ENCODE results near the gene EGR1.

The EGR1 gene

DNA sequence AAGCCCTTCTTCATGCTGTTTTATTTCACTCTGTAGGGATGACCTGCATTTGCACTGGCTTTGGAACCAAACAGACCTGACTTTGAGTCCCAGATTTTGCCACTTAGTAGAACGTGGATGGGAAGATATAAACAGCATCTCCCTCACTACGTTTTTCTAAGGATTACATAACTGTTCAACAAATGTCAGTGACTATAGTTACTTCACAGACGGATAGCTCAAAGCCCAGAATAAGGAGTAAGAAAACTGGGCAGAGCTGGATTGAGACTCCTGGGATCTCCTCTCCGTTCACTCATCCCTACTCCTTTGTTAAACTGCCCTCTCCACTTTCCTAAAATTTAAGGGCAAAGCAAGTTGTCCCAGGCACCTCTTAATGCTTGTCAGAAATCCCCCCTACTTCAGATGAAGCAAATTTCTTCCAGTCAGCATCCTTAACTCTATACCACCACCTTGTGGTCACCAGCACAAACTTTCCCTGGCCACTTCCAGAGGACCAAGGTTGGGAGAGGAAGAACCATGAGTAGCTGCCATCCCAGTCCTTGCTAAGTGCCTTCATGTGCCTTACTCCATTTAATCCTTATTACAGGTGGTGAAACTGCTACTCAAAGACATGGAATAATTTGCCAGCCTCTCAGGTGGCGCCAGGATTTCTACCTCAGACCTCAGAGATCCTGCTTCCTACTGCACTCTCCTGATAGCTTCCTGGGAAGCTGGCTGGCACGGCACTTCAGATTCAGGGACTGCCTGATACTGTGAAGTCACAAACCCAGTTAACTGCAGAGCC is 38.4 kb downstream of the EGR1 start:
- TF ChIP-seq GATA2 (IDR thresholded peaks at IDR 0.05; ENCODE audit: low read depth, low read length) (no peak), GATA3 (IDR thresholded peaks at IDR 0.05; ENCODE audit: low read depth, low read length) (no peak)

GRCh38 chr5:138504799-138505198 is 39.5 kb downstream of the EGR1 start:
- TF ChIP-seq GATA3 (IDR thresholded peaks at IDR 0.05; ENCODE audit: low read depth, low read length) (no peak), GATA2 (IDR thresholded peaks at IDR 0.05; ENCODE audit: low read depth, low read length) (no peak)

DNA sequence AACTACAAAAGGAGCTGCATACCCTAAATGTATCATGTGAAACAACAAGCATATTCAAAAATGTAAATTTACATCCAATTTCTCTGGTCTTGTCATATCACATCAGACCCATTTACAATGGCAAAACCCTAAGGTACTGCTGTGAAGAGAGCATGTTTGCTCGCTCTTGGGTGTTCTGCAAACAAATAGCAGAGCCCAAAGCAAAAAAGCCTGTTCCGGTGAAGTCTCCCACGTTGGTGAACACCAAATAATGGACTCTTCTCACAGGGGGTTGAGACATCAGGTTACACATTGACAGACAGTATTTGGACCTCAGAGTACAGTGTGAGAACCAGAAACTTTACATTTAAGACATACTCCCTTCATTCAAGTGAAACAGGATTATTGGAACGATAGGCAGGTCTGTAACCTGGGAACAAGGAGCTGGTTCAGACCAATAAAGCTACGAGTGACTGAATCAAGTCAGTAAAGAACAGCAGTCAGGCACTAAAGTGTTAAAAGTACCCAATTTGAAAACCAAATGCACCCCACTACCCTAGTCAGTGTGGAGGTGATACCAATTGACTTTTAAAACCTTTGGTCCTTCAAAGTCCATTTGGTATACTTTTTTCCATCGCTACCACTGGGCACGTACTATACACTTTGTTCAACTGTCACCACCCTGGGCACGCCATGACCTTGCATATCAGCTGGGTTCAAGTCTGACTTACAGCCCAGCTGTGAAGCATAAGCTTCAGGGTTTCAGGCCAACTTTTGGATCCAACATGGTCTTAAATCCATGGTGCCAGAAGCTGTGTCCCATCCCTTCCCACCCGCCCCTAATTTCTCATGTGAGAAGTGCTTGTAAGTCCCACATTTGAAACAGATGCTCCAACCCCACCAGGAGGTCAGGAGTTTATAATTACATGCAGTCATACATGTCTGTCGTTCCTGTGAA is 41.4 kb downstream of the EGR1 start:
- TF ChIP-seq GATA3 (IDR thresholded peaks at IDR 0.05; ENCODE audit: low read depth, low read length) = no peak
- no peak for TF ChIP-seq GATA2 (IDR thresholded peaks at IDR 0.05; ENCODE audit: low read depth, low read length)

GRCh38 chr5:138508958-138509357 is 43.7 kb downstream of the EGR1 start:
- TF ChIP-seq GATA2 (IDR thresholded peaks at IDR 0.05; ENCODE audit: low read depth, low read length) = no peak
- TF ChIP-seq GATA3 (IDR thresholded peaks at IDR 0.05; ENCODE audit: low read depth, low read length) = no peak

- TF ChIP-seq GATA2 (IDR thresholded peaks at IDR 0.05; ENCODE audit: low read depth, low read length) (no peak), GATA3 (IDR thresholded peaks at IDR 0.05; ENCODE audit: low read depth, low read length) (no peak)
Measured at GRCh38 chr5:138514021-138514420, 48.7 kb downstream of the EGR1 start.

DNA sequence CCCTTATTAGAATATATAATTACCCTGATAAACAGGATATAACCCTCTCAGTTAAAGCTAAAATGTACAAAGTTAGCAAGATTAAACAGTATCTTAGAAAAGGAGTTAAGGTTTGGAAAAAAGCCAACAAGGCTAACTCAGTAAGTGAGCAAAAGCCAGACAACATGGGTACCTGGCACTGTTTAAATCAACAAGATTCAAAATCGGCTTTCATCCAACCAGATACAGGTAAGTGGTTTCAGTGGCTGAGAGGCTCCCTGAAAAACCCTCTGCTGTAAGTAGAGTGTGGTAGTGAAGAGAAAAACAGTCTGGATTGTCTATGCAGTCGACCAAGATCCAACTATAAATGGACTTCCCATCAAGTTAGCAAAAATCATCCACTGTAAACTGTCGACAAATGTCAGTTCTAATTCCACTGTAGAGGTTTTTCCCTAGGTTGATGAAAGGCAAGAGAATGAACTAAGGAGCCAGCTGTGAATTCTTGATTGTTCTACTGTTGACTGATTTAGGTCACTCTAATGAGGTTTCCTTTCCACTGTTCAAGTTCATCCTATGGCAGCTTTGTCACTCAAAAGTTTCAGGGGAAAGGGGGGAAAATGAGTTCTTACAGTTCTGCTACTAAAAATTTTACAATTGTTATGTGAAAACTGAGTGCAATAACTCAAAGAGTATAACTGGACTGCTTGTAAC is 50.4 kb downstream of the EGR1 start:
- TF ChIP-seq GATA2 (IDR thresholded peaks at IDR 0.05; ENCODE audit: low read depth, low read length) (no peak), GATA3 (IDR thresholded peaks at IDR 0.05; ENCODE audit: low read depth, low read length) (no peak)

GRCh38 chr5:138517437-138517836 is 52.2 kb downstream of the EGR1 start:
- TF ChIP-seq GATA2 (IDR thresholded peaks at IDR 0.05; ENCODE audit: low read depth, low read length) (no peak), GATA3 (IDR thresholded peaks at IDR 0.05; ENCODE audit: low read depth, low read length) (no peak)

All from SH-SY5Y (cell line).